Spleen (tissue), 11 donors: ENCODE results near the gene MFSD6L. TPM values are rescaled to one million over a fixed set of nuclear protein-coding genes. Genes with fewer than 3 reads are reported as not detected.
"Not testable (repeated sequence)": the region's sequence is repeated elsewhere in the genome, so short reads cannot be mapped to it uniquely, and the experiment has no call there.

ENCODE experiments used
- DNase-seq: peaks from one replicate; pipeline ENCODE4 v3.0.0-alpha.2; 2020
- H3K27ac ChIP-seq, 8 donors: fragments of 200-600 bp; sonication (generic) in 7 of 8; 1 replicate in 4 of 8; 2 replicates in 4 of 8; pipeline versions ENCODE4 v1.5.0 to v1.8.0; 2016 to 2021; ENCODE audit warnings: inconsistent platforms in 4 of 8, mild to moderate bottlenecking in 4 of 8, moderate library complexity in 1 of 8
- H3K27me3 ChIP-seq, 7 donors: fragments of 200-600 bp; sonication (generic) in 6 of 7; replicated peaks in 1 of 7; 1 replicate in 4 of 7; 2 replicates in 3 of 7; pipeline versions ENCODE4 v1.5.0 to v1.8.0; 2016 to 2021; ENCODE audit warnings: inconsistent platforms in 3 of 7, mild to moderate bottlenecking in 1 of 7
- H3K36me3 ChIP-seq, 6 donors: fragments of 200-600 bp; sonication (generic) in 5 of 6; 1 replicate in 4 of 6; 2 replicates in 2 of 6; pipeline versions ENCODE4 v1.5.0 to v1.8.0; 2016 to 2021; ENCODE audit warnings: inconsistent platforms in 2 of 6
- H3K4me1 ChIP-seq, 6 donors: fragments of 200-600 bp; sonication (generic) in 5 of 6; 1 replicate in 3 of 6; 2 replicates in 3 of 6; pipeline versions ENCODE4 v1.5.0 to v1.8.0; 2016 to 2021; ENCODE audit warnings: inconsistent platforms in 3 of 6
- H3K4me3 ChIP-seq, 8 donors: fragments of 200-600 bp; sonication (generic) in 7 of 8; 1 replicate in 4 of 8; 2 replicates in 4 of 8; pipeline versions ENCODE4 v1.5.0 to v1.8.0; 2016 to 2021; ENCODE audit warnings: inconsistent platforms in 4 of 8, mild to moderate bottlenecking in 4 of 8, moderate library complexity in 2 of 8
- H3K9me3 ChIP-seq, 8 donors: fragments of 200-600 bp; sonication (generic) in 7 of 8; 1 replicate in 4 of 8; 2 replicates in 4 of 8; pipeline versions ENCODE4 v1.5.0 to v1.8.0; 2016 to 2021; ENCODE audit warnings: inconsistent platforms in 4 of 8
- POLR2A ChIP-seq, 3 donors: fragments of 450-650 bp; IDR thresholded peaks; one replicate each; pipeline ENCODE4 v1.5.1; 2017; ENCODE audit warnings: antibody characterized with exemption in 3 of 3, mild to moderate bottlenecking in 1 of 3
- POLR2AphosphoS5 ChIP-seq, 3 donors: sonication (generic); formaldehyde crosslinking; IDR thresholded peaks; one replicate each; pipeline ENCODE4 v1.5.1; 2017; ENCODE audit warnings: antibody characterized with exemption in 3 of 3
- WGBS, 5 donors: extraction: QIAGEN DNeasy Blood & Tissue Kit in 3 of 5; methylation state at CpG; one replicate each; pipeline versions ENCODE4 v1.1.5 to v1.1.7; 2013 to 2018; 5-methylcytosine and 5-hydroxymethylcytosine counted together
- intact Hi-C: fragments of 100-400 bp; cut with DNase I; formaldehyde crosslinking; loops from one replicate; pipeline ENCODE4 v1.15.0; 2023; ENCODE audit warnings: low total_unique reads
- polyA plus RNA-seq, 3 donors: library from polyadenylated mRNA; stranded (reverse); fragments of 200-250 nt; gene quantifications; one replicate each; pipeline ENCODE4 v1.2.1, GENCODE V29; 2013
- total RNA-seq, 7 donors: library from RNA; depleted of rRNA in 3 of 7; stranded (reverse); fragments of >200 nt in 3 of 7; fragmentation: NEBNext Ultra II Directional in 4 of 7; extraction: Animal tissue kit (Norgen Biotek cat#: 25700) in 4 of 7; gene quantifications; one replicate each; pipeline versions ENCODE4 v1.1.0 to v1.2.1, GENCODE V29; 2016 to 2021
- TF ChIP-seq, protein P1 (sequence below), 11 experiments: fragments of 200-600 bp in 7 of 11; fragments of 450-650 bp in 4 of 11; sonication (generic) in 4 of 11; IDR thresholded peaks in 8 of 11; conservative IDR thresholded peaks in 3 of 11; 1 replicate in 7 of 11; 2 replicates in 4 of 11; pipeline versions ENCODE4 v1.4.0 to v1.8.0; 2016 to 2021; ENCODE audit warnings: antibody characterized with exemption in 11 of 11, inconsistent platforms in 4 of 11, mild to moderate bottlenecking in 1 of 11
- donor health status: healthy with polysubstance abuse.
- donor health status: DM: no; HTN: no; CAD: no; lungs with moderate emphysema.
- donor health status: DM: no; HTN: no; CAD: no.
- donor health status: Bipolar disorder and iron deficiency.
- donor health status: healthy.
- donor health status: DM: no; HTN: no; CAD: no.
- donor health status: DM: yes; HTN: yes; CAD: no.

Gene MFSD6L
- total and polyA plus RNA-seq, 10 donors = 0.12 to 1.0 (median 0.37) TPM

GRCh38 chr17:8806926-8807550 is 7.9 kb upstream of the MFSD6L start:
- 24 to 55% (median 49%) methylated on average over 4 of the region's 4 CpGs for WGBS, 5 donors
- Histone ChIP-seq H3K4me1 (peaks cover 3 to 25% (median 19%) of the 10 kb centered on the region in 6 donors), H3K9me3 (peaks cover 0 to 42% (median 27%) of the 10 kb centered on the region in 8 donors), H3K27me3 (no peaks in the 10 kb centered on the region), H3K36me3 (peaks cover 0 to 35% (median 0%) of the 10 kb centered on the region in 6 donors), H3K4me3 (peak overlapping the region in 1 of 8 donors; percentile 9), H3K27ac (peak overlapping the region; percentile 5 to 89 (median 79))
- TF ChIP-seq, protein P1, sequence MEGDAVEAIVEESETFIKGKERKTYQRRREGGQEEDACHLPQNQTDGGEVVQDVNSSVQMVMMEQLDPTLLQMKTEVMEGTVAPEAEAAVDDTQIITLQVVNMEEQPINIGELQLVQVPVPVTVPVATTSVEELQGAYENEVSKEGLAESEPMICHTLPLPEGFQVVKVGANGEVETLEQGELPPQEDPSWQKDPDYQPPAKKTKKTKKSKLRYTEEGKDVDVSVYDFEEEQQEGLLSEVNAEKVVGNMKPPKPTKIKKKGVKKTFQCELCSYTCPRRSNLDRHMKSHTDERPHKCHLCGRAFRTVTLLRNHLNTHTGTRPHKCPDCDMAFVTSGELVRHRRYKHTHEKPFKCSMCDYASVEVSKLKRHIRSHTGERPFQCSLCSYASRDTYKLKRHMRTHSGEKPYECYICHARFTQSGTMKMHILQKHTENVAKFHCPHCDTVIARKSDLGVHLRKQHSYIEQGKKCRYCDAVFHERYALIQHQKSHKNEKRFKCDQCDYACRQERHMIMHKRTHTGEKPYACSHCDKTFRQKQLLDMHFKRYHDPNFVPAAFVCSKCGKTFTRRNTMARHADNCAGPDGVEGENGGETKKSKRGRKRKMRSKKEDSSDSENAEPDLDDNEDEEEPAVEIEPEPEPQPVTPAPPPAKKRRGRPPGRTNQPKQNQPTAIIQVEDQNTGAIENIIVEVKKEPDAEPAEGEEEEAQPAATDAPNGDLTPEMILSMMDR (IDR thresholded peaks at IDR 0.05 in 8 of 11, conservative IDR thresholded peaks at IDR 0.05 in 3 of 11) = no peak
- peak in 1 of 3 donors; percentile 45 for TF ChIP-seq POLR2AphosphoS5 (IDR thresholded peaks at IDR 0.05)
- intact Hi-C loops = no loop called here
- DNase-seq = peak; percentile 77

- Histone ChIP-seq H3K4me3 (peak overlapping the region in 1 of 8 donors; percentile 9), H3K27ac (peak overlapping the region in 7 of 8 donors; percentile 73 to 89 (median 80)), H3K4me1 (peaks cover 3 to 25% (median 19%) of the 10 kb centered on the region in 6 donors), H3K27me3 (no peaks in the 10 kb centered on the region), H3K9me3 (peaks cover 0 to 35% (median 23%) of the 10 kb centered on the region in 8 donors), H3K36me3 (peaks cover 0 to 29% (median 0%) of the 10 kb centered on the region in 6 donors)
- WGBS, 5 donors = 66 to 86% (median 81%) methylated on average over 3 of the region's 3 CpGs
- TF ChIP-seq POLR2A (IDR thresholded peaks at IDR 0.05) = no peak
- TF ChIP-seq POLR2AphosphoS5 (IDR thresholded peaks at IDR 0.05) = no peak
- TF ChIP-seq, protein P1 (IDR thresholded peaks at IDR 0.05 in 8 of 11, conservative IDR thresholded peaks at IDR 0.05 in 3 of 11) = no peak
- intact Hi-C loops = no loop called here
- DNase-seq = no peak
These were observed 7.2 kb upstream of the MFSD6L start for GRCh38 chr17:8806253-8806925.

DNA sequence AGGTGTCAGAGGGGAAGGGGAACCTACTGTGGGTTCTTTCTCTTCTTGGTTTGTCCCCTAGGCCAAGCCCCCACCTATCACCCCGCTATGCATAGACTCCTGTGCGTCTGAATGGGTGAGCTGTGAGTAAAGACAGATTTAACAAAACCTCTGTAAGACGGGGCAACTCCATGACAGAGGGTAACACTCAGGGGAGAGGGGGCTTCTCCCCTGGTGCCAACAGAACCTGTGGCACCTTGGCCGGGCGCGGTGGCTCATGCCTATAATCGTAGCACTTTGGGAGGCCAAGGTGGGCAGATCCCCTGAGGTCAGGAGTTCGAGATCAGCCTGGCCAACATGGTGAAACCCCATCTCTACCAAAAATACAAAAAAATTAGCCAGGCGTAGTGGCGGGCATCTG is 6.2 kb upstream of the MFSD6L start:
- DNase-seq, intact Hi-C loops, H3K27me3 ChIP-seq, H3K4me3 ChIP-seq: not testable (repeated sequence)
- peak overlapping the region in 1 of 8 donors; percentile 81 for H3K27ac ChIP-seq
- H3K4me1 ChIP-seq = peaks cover 3 to 25% (median 19%) of the 10 kb centered on the region in 6 donors
- peaks cover 0 to 19% (median 0%) of the 10 kb centered on the region in 6 donors for H3K36me3 ChIP-seq
- 88 to 93% (median 91%) methylated on average over 6 to 10 of the region's 10 CpGs for WGBS, 5 donors
- peaks cover 0 to 26% (median 13%) of the 10 kb centered on the region in 8 donors for H3K9me3 ChIP-seq

DNA sequence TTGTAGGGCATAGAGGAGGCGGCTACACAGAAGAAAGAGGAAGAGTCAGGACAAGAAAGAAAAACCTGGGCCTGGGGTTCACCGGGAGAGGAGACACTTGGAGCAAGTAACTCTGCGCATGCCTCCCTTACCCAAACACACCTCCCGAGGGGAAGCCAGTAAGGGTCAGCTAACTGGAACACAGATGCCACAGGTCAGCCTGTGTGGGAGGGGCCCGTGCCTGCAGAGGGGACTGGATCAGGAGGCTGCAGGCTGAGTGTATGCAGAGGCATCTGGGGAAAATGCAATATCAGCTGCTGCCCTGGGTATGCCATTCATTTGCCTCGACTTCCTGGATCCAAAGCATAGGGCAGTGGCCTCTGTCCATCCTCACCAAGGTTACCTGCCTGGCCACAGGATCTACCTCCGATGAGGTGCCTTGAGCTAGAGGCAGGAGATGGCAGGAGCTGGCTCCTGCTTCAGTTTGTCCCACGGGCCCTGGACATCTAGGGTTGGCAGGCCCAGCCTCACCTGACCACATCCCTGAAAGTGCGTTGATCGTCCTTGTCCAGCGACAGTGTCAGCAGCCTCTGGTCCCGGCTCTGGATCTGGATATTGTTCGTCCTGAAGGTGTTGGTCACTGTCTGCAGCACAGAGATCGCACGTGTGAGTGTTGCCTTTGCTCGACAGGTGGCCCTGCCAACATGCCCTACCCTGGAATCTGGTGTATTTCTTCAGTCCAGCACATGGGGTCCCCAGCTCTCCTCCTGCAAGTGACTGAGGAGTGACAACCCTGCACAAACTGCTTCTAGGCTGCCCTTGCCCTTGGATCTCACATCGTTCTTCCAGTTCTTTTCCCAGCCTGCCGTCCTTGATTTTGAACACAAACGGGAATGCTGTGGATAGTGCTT is 4.6 kb upstream of the MFSD6L start:
- Histone ChIP-seq H3K27me3 (peaks cover 0 to 6% (median 0%) of the 10 kb centered on the region in 7 donors), H3K4me1 (peaks cover 3 to 26% (median 24%) of the 10 kb centered on the region in 6 donors), H3K36me3 (peaks cover 0 to 14% (median 0%) of the 10 kb centered on the region in 6 donors), H3K27ac (no peak overlapping the region), H3K4me3 (no peak overlapping the region), H3K9me3 (peaks cover 0 to 10% (median 2%) of the 10 kb centered on the region in 8 donors)
- TF ChIP-seq POLR2AphosphoS5 (IDR thresholded peaks at IDR 0.05) = no peak
- TF ChIP-seq, protein P1 (IDR thresholded peaks at IDR 0.05 in 8 of 11, conservative IDR thresholded peaks at IDR 0.05 in 3 of 11) = no peak
- TF ChIP-seq POLR2A (IDR thresholded peaks at IDR 0.05) = no peak
- DNase-seq = no peak
- WGBS, 5 donors = 83 to 90% (median 88%) methylated on average over 16 to 19 of the region's 19 CpGs
- intact Hi-C loops = no loop called here
